H1 (cell line): ENCODE measurements around the gene TP73.

Experiments
- CBX5 ChIP-seq: fragments of 300-800, 300-1000 bp; sonication (generic); IDR thresholded peaks from 2 replicates; pipeline ENCODE4 v1.7.1; 2016; ENCODE audit warnings: antibody characterized with exemption, low read length, low read depth
- CTCF ChIP-seq, 3 experiments: IDR thresholded peaks; 1 replicate in 2 of 3; 2 replicates in 1 of 3; pipeline versions ENCODE4 v1.5.1 to v1.6.1; 2011; ENCODE audit warnings: low read length in 3 of 3, mild to moderate bottlenecking in 3 of 3, inconsistent platforms in 2 of 3, low read depth in 1 of 3, moderate library complexity in 1 of 3; ENCODE audit not compliant: insufficient read depth in 1 of 3; ENCODE audit errors: control extremely low read depth in 1 of 3
- EGR1 ChIP-seq: IDR thresholded peaks from 2 replicates; pipeline ENCODE4 v1.6.1; 2011; ENCODE audit warnings: low read depth, low read length, borderline replicate concordance
- EP300 ChIP-seq, 2 experiments: IDR thresholded peaks; 1 replicate in 1 of 2; 2 replicates in 1 of 2; pipeline ENCODE4 v1.6.1; 2011 to 2012; ENCODE audit warnings: low read depth in 2 of 2, low read length in 2 of 2, mild to moderate bottlenecking in 2 of 2, borderline replicate concordance in 1 of 2, inconsistent platforms in 1 of 2, moderate library complexity in 1 of 2
- HDAC2 ChIP-seq, 2 experiments: fragments of 300-600 bp in 1 of 2; sonication (generic) in 1 of 2; IDR thresholded peaks; 2 replicates each; pipeline ENCODE4 v1.6.1; 2011 to 2012; ENCODE audit warnings: low read depth in 2 of 2, low read length in 2 of 2, mild to moderate bottlenecking in 2 of 2, moderate library complexity in 2 of 2, borderline replicate concordance in 1 of 2, inconsistent platforms in 1 of 2
- MAFK ChIP-seq: IDR thresholded peaks from 2 replicates; pipeline ENCODE4 v1.6.1; 2012; ENCODE audit warnings: low read depth, mild to moderate bottlenecking, improper control_type of control experiment, low read length
- POLR2A ChIP-seq, 2 experiments: IDR thresholded peaks; 1 replicate in 1 of 2; 2 replicates in 1 of 2; pipeline ENCODE4 v1.6.1; 2011; ENCODE audit warnings: low read depth in 2 of 2, low read length in 2 of 2, mild to moderate bottlenecking in 2 of 2; ENCODE audit errors: control extremely low read depth in 1 of 2
- RAD21 ChIP-seq, 2 experiments: IDR thresholded peaks in 1 of 2; conservative IDR thresholded peaks in 1 of 2; 2 replicates each; pipeline ENCODE4 v1.6.1; 2011; ENCODE audit warnings: low read depth in 2 of 2, low read length in 2 of 2, improper control_type of control experiment in 1 of 2, inconsistent platforms in 1 of 2, mild to moderate bottlenecking in 1 of 2, moderate library complexity in 1 of 2
- SIRT6 ChIP-seq: IDR thresholded peaks from one replicate; pipeline ENCODE4 v1.7.1; 2012; ENCODE audit warnings: low read length, inconsistent platforms
- ZNF274 ChIP-seq: IDR thresholded peaks from 2 replicates; pipeline ENCODE4 v1.7.0; 2012; ENCODE audit warnings: low read length, borderline replicate concordance; ENCODE audit errors: extremely low read depth

GRCh38 chr1:3611170-3612019 lies 40.9 kb upstream of the TP73 start, which contains the start of gene MEGF6:
- TF ChIP-seq EGR1 (no peak), RAD21 (IDR thresholded peaks at IDR 0.05 in 1 of 2, conservative IDR thresholded peaks at IDR 0.05 in 1 of 2; ENCODE audit: low read depth in 2 of 2, low read length in 2 of 2) (no peak), CTCF (IDR thresholded peaks at IDR 0.05; ENCODE audit: control extremely low read depth in 1 of 3, insufficient read depth in 1 of 3, low read depth in 1 of 3, low read length in 3 of 3) (no peak), HDAC2 (IDR thresholded peaks at IDR 0.05; ENCODE audit: borderline replicate concordance in 1 of 2, low read depth in 2 of 2, low read length in 2 of 2) (no peak), ZNF274 (no peak), MAFK (no peak), SIRT6 (no peak), POLR2A (IDR thresholded peaks at IDR 0.05; ENCODE audit: control extremely low read depth in 1 of 2, low read depth in 2 of 2, low read length in 2 of 2) (no peak), EP300 (IDR thresholded peaks at IDR 0.05; ENCODE audit: borderline replicate concordance in 1 of 2, low read depth in 2 of 2, low read length in 2 of 2) (no peak), CBX5 (no peak)
